ENCODE data around the gene CENPQ. TPM values are rescaled to one million over a fixed set of nuclear protein-coding genes. Genes with fewer than 3 reads are reported as not detected.

Gene CENPQ
- total and polyA plus RNA-seq, 2 of the 8 experiments (the other 6 are each of a cell fraction or from before 2014, with no cell fraction given): 9.4 to 19.6 TPM

GRCh38 chr6:49524541-49524940, 61.4 kb downstream of the CENPQ start (continued):
- TF ChIP-seq USF2 (IDR thresholded peaks at IDR 0.05; ENCODE audit: low read length) (no peak), YY1 (IDR thresholded peaks at IDR 0.05; ENCODE audit: low read depth, low read length) (no peak), GTF2F1 (IDR thresholded peaks at IDR 0.05; ENCODE audit: borderline replicate concordance, low read depth, low read length) (no peak), TCF12 (IDR thresholded peaks at IDR 0.05; ENCODE audit: low read depth, low read length) (no peak), KDM1A (IDR thresholded peaks at IDR 0.05; ENCODE audit: borderline replicate concordance, low read length) (no peak), KDM5A (IDR thresholded peaks at IDR 0.05; ENCODE audit: low read length) (no peak), NANOG (IDR thresholded peaks at IDR 0.05; ENCODE audit: insufficient read depth, low read depth, low read length, poor library complexity, severe bottlenecking) (no peak), SP2 (IDR thresholded peaks at IDR 0.05; ENCODE audit: low read length) (no peak), NRF1 (IDR thresholded peaks at IDR 0.05; ENCODE audit: low read depth, low read length) (no peak)

Measured in H1 (cell line).